ENCODE data around the gene LRRC27.
A peak's percentile ranks its signal among the peaks of the same experiment; 100 is the strongest.
"Not testable (repeated sequence)": the region's sequence is repeated elsewhere in the genome, so short reads cannot be mapped to it uniquely, and the experiment has no call there.

LRRC27 gene

GRCh38 chr10:132301371-132302330 is 30.3 kb upstream of the LRRC27 start:
- no peak for DNase-seq

- no peak for DNase-seq
Observed at GRCh38 chr10:132302421-132303310, 29.3 kb upstream of the LRRC27 start.

- no peak for DNase-seq
Observed at GRCh38 chr10:132303361-132304115, 28.5 kb upstream of the LRRC27 start.

- no peak for DNase-seq
Observed at GRCh38 chr10:132304756-132305509, 27.1 kb upstream of the LRRC27 start.

- no peak for DNase-seq
Observed at GRCh38 chr10:132305654-132306342, 26.2 kb upstream of the LRRC27 start.

- no peak for DNase-seq
Observed at GRCh38 chr10:132306343-132306685, 25.7 kb upstream of the LRRC27 start.

GRCh38 chr10:132306864-132307751 is 24.9 kb upstream of the LRRC27 start:
- DNase-seq, result peak; percentile 77

GRCh38 chr10:132307823-132308586 is 24.0 kb upstream of the LRRC27 start, which contains the start of gene STK32C:
TSS of gene STK32C (minus strand) at chr10:132307950. CDS start at chr10:132307833, 117 bp downstream.
- peak; percentile 96 for DNase-seq

- no peak for DNase-seq
Observed at GRCh38 chr10:132308587-132309470, 23.2 kb upstream of the LRRC27 start.

GRCh38 chr10:132309471-132309865 is 22.5 kb upstream of the LRRC27 start:
- DNase-seq, result no peak

- DNase-seq, result no peak
Observed at GRCh38 chr10:132309879-132310591, 22.0 kb upstream of the LRRC27 start.

GRCh38 chr10:132310701-132311337 is 21.2 kb upstream of the LRRC27 start:
- DNase-seq, result no peak

- no peak for DNase-seq
Observed at GRCh38 chr10:132311338-132311939, 20.6 kb upstream of the LRRC27 start.

- DNase-seq, result no peak
Observed at GRCh38 chr10:132313305-132313704, 18.7 kb upstream of the LRRC27 start.

GRCh38 chr10:132313865-132314264 is 18.1 kb upstream of the LRRC27 start:
- no peak for DNase-seq

GRCh38 chr10:132314336-132314735 is 17.7 kb upstream of the LRRC27 start:
- no peak for DNase-seq

GRCh38 chr10:132314881-132315280 is 17.1 kb upstream of the LRRC27 start:
- not testable (repeated sequence) for DNase-seq
